H1 (cell line): ENCODE measurements around the gene TMEM117. TPM values are rescaled to one million over a fixed set of nuclear protein-coding genes. Genes with fewer than 3 reads are reported as not detected.

Experiments
- CTCF ChIA-PET: fragments of 300-600 bp; sonication (Branson Sonifier 250); formaldehyde crosslinking; loops from one replicate; lab custom pipeline; 2021; ENCODE audit not compliant: partially characterized antibody; lab: Charles Lee
- POLR2A ChIA-PET: fragments of 300-600 bp; sonication (Branson Sonifier 250); formaldehyde crosslinking; loops from one replicate; lab custom pipeline; 2021; ENCODE audit warnings: inconsistent platforms; ENCODE audit not compliant: partially characterized antibody; lab: Charles Lee
- DNase-seq, 2 experiments: peaks; one replicate each; pipeline versions ENCODE4 v3.0.0 to v3.0.0-alpha.2; 2010 to 2022; ENCODE audit warnings: low spot score in 2 of 2, low read depth in 1 of 2, mixed read lengths in 1 of 2
- FAIRE-seq: peaks from 2 replicates; lab custom pipeline; 2011; peaks lifted over from hg19 to GRCh38; lab: Jason Lieb, UNC
- H2AFZ ChIP-seq: 2 replicates; pipeline ENCODE4 v1.8.1; 2012; ENCODE audit warnings: low read length, inconsistent platforms
- H2AK5ac ChIP-seq: 2 replicates; pipeline ENCODE4 v1.6.1; 2013; ENCODE audit warnings: low read depth, low read length
- H2BK120ac ChIP-seq: replicated peaks from 2 replicates; pipeline ENCODE3; 2013; ENCODE audit warnings: low read depth, low read length, inconsistent platforms
- H2BK12ac ChIP-seq: 2 replicates; pipeline ENCODE4 v1.6.1; 2013; ENCODE audit warnings: low read depth, low read length
- H2BK15ac ChIP-seq: 2 replicates; pipeline ENCODE4 v1.6.1; 2013; ENCODE audit warnings: low read length
- H2BK20ac ChIP-seq: 2 replicates; pipeline ENCODE4 v1.6.1; 2013; ENCODE audit warnings: low read length
- H2BK5ac ChIP-seq: 2 replicates; pipeline ENCODE4 v1.6.1; 2013; ENCODE audit warnings: low read depth, low read length
- H3K14ac ChIP-seq: 2 replicates; pipeline ENCODE4 v1.6.1; 2013; ENCODE audit warnings: inconsistent platforms; ENCODE audit not compliant: insufficient read length
- H3K18ac ChIP-seq: 2 replicates; pipeline ENCODE4 v1.6.1; 2013; ENCODE audit warnings: low read length; ENCODE audit errors: extremely low read depth
- H3K23ac ChIP-seq: 2 replicates; pipeline ENCODE4 v1.6.1; 2013; ENCODE audit warnings: inconsistent platforms; ENCODE audit not compliant: insufficient read length
- H3K23me2 ChIP-seq: 2 replicates; pipeline ENCODE4 v1.6.1; 2013; ENCODE audit warnings: low read depth, low read length
- H3K27ac ChIP-seq: 2 replicates; pipeline ENCODE4 v1.6.1; 2011; ENCODE audit warnings: low read depth, low read length, inconsistent platforms
- H3K27me3 ChIP-seq, 4 experiments: replicated peaks in 1 of 4; 1 replicate in 1 of 4; 2 replicates in 3 of 4; pipeline versions ENCODE4 v1.6.1 to v1.8.1; 2011 to 2013; ENCODE audit warnings: low read length in 3 of 4, mild to moderate bottlenecking in 3 of 4, inconsistent platforms in 2 of 4, mixed read lengths in 2 of 4, moderate library complexity in 1 of 4; ENCODE audit not compliant: control insufficient read depth in 3 of 4, insufficient read depth in 3 of 4; ENCODE audit errors: extremely low read depth in 1 of 4
- H3K36me3 ChIP-seq, 4 experiments: 2 replicates each; pipeline versions ENCODE4 v1.6.1 to v1.8.1; 2011 to 2013; ENCODE audit warnings: mild to moderate bottlenecking in 4 of 4, low read length in 3 of 4, moderate library complexity in 2 of 4, control low read depth in 1 of 4, inconsistent platforms in 1 of 4; ENCODE audit not compliant: insufficient read depth in 4 of 4, control insufficient read depth in 2 of 4
- H3K4ac ChIP-seq: replicated peaks from 2 replicates; pipeline ENCODE3; 2013; ENCODE audit warnings: low read length, low read depth, mixed read lengths, inconsistent platforms; ENCODE audit not compliant: insufficient read length
- H3K4me1 ChIP-seq, 4 experiments: replicated peaks in 1 of 4; 1 replicate in 1 of 4; 2 replicates in 3 of 4; pipeline versions ENCODE4 v1.6.1 to v1.8.1; 2011 to 2013; ENCODE audit warnings: low read length in 3 of 4, inconsistent platforms in 2 of 4, mixed read lengths in 1 of 4; ENCODE audit not compliant: insufficient read depth in 4 of 4, control insufficient read depth in 3 of 4
- H3K4me2 ChIP-seq, 2 experiments: 2 replicates each; pipeline versions ENCODE4 v1.6.1 to v1.8.1; 2011 to 2013; ENCODE audit warnings: low read depth in 2 of 2, low read length in 2 of 2, control low read depth in 1 of 2, inconsistent platforms in 1 of 2, mild to moderate bottlenecking in 1 of 2; ENCODE audit not compliant: insufficient read depth in 1 of 2
- H3K4me3 ChIP-seq, 4 experiments: fragments of 200-600, 300-600 bp in 1 of 4; sonication (generic), shearing (Covaris generic), sonication (Bioruptor Twin) in 1 of 4; 2 replicates each; pipeline versions ENCODE4 v1.5.1 to v1.8.1; 2011 to 2016; ENCODE audit warnings: low read length in 4 of 4, low read depth in 3 of 4, control low read depth in 2 of 4, inconsistent platforms in 2 of 4, mild to moderate bottlenecking in 2 of 4, mixed read lengths in 1 of 4, moderate library complexity in 1 of 4; ENCODE audit not compliant: insufficient read depth in 2 of 4; ENCODE audit errors: extremely low read depth in 1 of 4
- H3K56ac ChIP-seq: replicated peaks from 2 replicates; pipeline ENCODE3; 2013; ENCODE audit warnings: low read depth, mild to moderate bottlenecking, mixed read lengths, low read length, inconsistent platforms; ENCODE audit not compliant: insufficient read length
- H3K79me1 ChIP-seq: 2 replicates; pipeline ENCODE4 v1.6.1; 2013; ENCODE audit warnings: low read depth, low read length, control low read depth
- H3K79me2 ChIP-seq, 2 experiments: 2 replicates each; pipeline versions ENCODE4 v1.6.1 to v1.8.1; 2012 to 2013; ENCODE audit warnings: low read length in 2 of 2, mild to moderate bottlenecking in 2 of 2, inconsistent platforms in 1 of 2; ENCODE audit not compliant: insufficient read depth in 2 of 2, control insufficient read depth in 1 of 2
- H3K9ac ChIP-seq, 4 experiments: replicated peaks in 1 of 4; 1 replicate in 1 of 4; 2 replicates in 3 of 4; pipeline versions ENCODE4 v1.6.1 to v1.8.1; 2011 to 2013; ENCODE audit warnings: low read depth in 3 of 4, low read length in 3 of 4, control low read depth in 2 of 4, mild to moderate bottlenecking in 2 of 4, moderate library complexity in 2 of 4, inconsistent platforms in 1 of 4; ENCODE audit errors: extremely low read depth in 1 of 4
- H3K9me3 ChIP-seq, 2 experiments: 2 replicates each; pipeline versions ENCODE4 v1.6.1 to v1.8.1; 2012 to 2013; ENCODE audit warnings: mild to moderate bottlenecking in 2 of 2, moderate library complexity in 2 of 2, control low read depth in 1 of 2, inconsistent platforms in 1 of 2, low read depth in 1 of 2, low read length in 1 of 2, mixed read lengths in 1 of 2; ENCODE audit not compliant: insufficient read depth in 2 of 2
- H4K20me1 ChIP-seq, 2 experiments: replicated peaks in 1 of 2; 2 replicates each; pipeline versions ENCODE3 to v1.8.1; 2011 to 2013; ENCODE audit warnings: inconsistent platforms in 2 of 2, low read length in 2 of 2, mild to moderate bottlenecking in 1 of 2; ENCODE audit not compliant: insufficient read depth in 2 of 2, control insufficient read depth in 1 of 2
- H4K5ac ChIP-seq: 2 replicates; pipeline ENCODE4 v1.6.1; 2013; ENCODE audit warnings: low read length, low read depth, mixed read lengths, inconsistent platforms; ENCODE audit not compliant: insufficient read length
- H4K8ac ChIP-seq: 2 replicates; pipeline ENCODE4 v1.8.0; 2013; ENCODE audit warnings: mild to moderate bottlenecking, moderate library complexity, low read length, inconsistent platforms; ENCODE audit not compliant: insufficient read depth; ENCODE audit errors: extremely low read depth
- H4K91ac ChIP-seq: replicated peaks from 2 replicates; pipeline ENCODE3; 2013; ENCODE audit warnings: low read length, mixed read lengths, inconsistent platforms; ENCODE audit not compliant: insufficient read length
- CEBPB ChIP-seq: IDR thresholded peaks from 2 replicates; pipeline ENCODE4 v1.6.1; 2012; ENCODE audit warnings: low read depth, low read length
- CHD1 ChIP-seq: IDR thresholded peaks from 2 replicates; pipeline ENCODE4 v1.6.1; 2012; ENCODE audit warnings: low read depth, low read length, improper control_type of control experiment
- GTF2F1 ChIP-seq: IDR thresholded peaks from 2 replicates; pipeline ENCODE4 v1.6.1; 2012; ENCODE audit warnings: low read depth, low read length, improper control_type of control experiment, borderline replicate concordance
- POLR2A ChIP-seq, 2 experiments: IDR thresholded peaks; 1 replicate in 1 of 2; 2 replicates in 1 of 2; pipeline ENCODE4 v1.6.1; 2011; ENCODE audit warnings: low read depth in 2 of 2, low read length in 2 of 2, mild to moderate bottlenecking in 2 of 2; ENCODE audit errors: control extremely low read depth in 1 of 2
- WGBS, 2 experiments: shearing (Covaris generic) in 1 of 2; methylation state at CpG; one replicate each; pipeline versions ENCODE4 v1.1.6 to v1.1.7; 2013 to 2015; ENCODE audit warnings: low lambda C conversion rate in 2 of 2, mixed read lengths in 2 of 2, inconsistent platforms in 1 of 2, low coverage in 1 of 2, missing lambda C conversion rate in 1 of 2; ENCODE audit not compliant: insufficient replicate concordance in 2 of 2, insufficient coverage in 1 of 2, insufficient read length in 1 of 2; ENCODE audit errors: extremely low coverage in 1 of 2, missing lambda C conversion rate in 1 of 2; 5-methylcytosine and 5-hydroxymethylcytosine counted together
- polyA plus RNA-seq, 7 experiments: library from polyadenylated mRNA; depleted of rRNA in 3 of 7; stranded (reverse) in 5 of 7; unstranded in 2 of 7; fragments of >200 nt in 5 of 7; fragments of 200-250 nt in 2 of 7; gene quantifications; 1 replicate in 5 of 7; 2 replicates in 1 of 7; 4 replicates in 1 of 7; pipeline versions ENCODE4 v1.2.1 to v1.2.3, GENCODE V29; 2011 to 2013; ENCODE audit warnings: missing spikeins in 2 of 7, mixed read lengths in 2 of 7
- total RNA-seq: library from RNA; stranded (reverse); fragmentation: NEBNext Ultra II Directional; extraction: Animal tissue kit (Norgen Biotek cat#: 25700); gene quantifications from 2 replicates; pipeline ENCODE4 v1.2.1, GENCODE V29; 2021
- TF ChIP-seq, protein P1 (sequence below): IDR thresholded peaks from 2 replicates; pipeline ENCODE4 v1.6.1; 2012; ENCODE audit warnings: low read length, inconsistent platforms

Gene TMEM117
- total and polyA plus RNA-seq, 2 of the 8 experiments (the other 6 are each of a cell fraction or from before 2014, with no cell fraction given), result 0.80 to 1.4 TPM

DNA sequence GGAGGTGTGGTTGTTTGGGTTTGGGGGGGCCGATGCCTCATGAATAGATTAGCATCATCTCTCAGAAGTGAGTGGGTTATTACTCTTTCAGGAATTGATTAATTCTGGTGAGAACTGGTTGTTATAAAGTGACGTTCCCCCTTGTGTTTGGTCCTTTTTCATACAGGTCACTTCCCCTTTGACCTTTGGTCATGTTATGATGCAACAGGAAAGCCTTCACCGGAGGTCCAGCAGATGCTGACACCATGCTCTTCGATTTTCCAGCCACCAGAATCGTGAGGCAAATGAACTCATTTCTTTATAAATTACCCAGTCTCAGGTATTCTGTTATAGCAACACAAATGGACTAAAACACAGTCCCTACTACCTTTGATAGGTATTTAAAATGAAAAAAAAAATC, 600.9 kb downstream of the TMEM117 start:
- H4K91ac ChIP-seq, result no peak overlapping the region
- no peak overlapping the region for H2BK20ac ChIP-seq
- H3K4ac ChIP-seq, result no peak overlapping the region
- no peak for DNase-seq
- H2AK5ac ChIP-seq, result no peak overlapping the region
- H3K79me1 ChIP-seq, result no peaks in the 10 kb centered on the region
- no peaks in the 10 kb centered on the region for H3K79me2 ChIP-seq
- no peak overlapping the region for H3K4me3 ChIP-seq
- WGBS, 2 experiments, result 91% methylated on average over 5 of the region's 5 CpGs; no CpG with 5 or more reads in 1 of the 2 experiments
- H3K18ac ChIP-seq, result no peak overlapping the region
- H2AFZ ChIP-seq, result no peak overlapping the region
- H4K8ac ChIP-seq, result no peak overlapping the region
- POLR2A ChIA-PET, result interaction anchor here (0.7 kb wide), 1 partner anchor 85 kb away, joined by 4 read pairs; no protein-coding TSS in a partner anchor
- no peak overlapping the region for H3K14ac ChIP-seq
- peaks cover 0 to 2% of the 10 kb centered on the region in 2 experiments; a peak in 1 of 4 replicates for H3K9me3 ChIP-seq
- H2BK120ac ChIP-seq, result no peak overlapping the region
- H3K23ac ChIP-seq, result no peak overlapping the region
- H2BK12ac ChIP-seq, result no peak overlapping the region
- no peak overlapping the region for H3K9ac ChIP-seq
- no peaks in the 10 kb centered on the region for H4K20me1 ChIP-seq
- no peak overlapping the region for H3K4me2 ChIP-seq
- H2BK5ac ChIP-seq, result no peak overlapping the region
- H3K23me2 ChIP-seq, result no peaks in the 10 kb centered on the region
- H3K4me1 ChIP-seq, result no peaks in the 10 kb centered on the region
- H3K27ac ChIP-seq, result no peak overlapping the region
- no peak overlapping the region for H4K5ac ChIP-seq
- CTCF ChIA-PET, result no interaction called here
- H2BK15ac ChIP-seq, result no peak overlapping the region
- no peak for FAIRE-seq
- no peaks in the 10 kb centered on the region for H3K27me3 ChIP-seq
- H3K56ac ChIP-seq, result no peak overlapping the region
- H3K36me3 ChIP-seq, result no peaks in the 10 kb centered on the region
- TF ChIP-seq POLR2A (IDR thresholded peaks at IDR 0.05; ENCODE audit: control extremely low read depth in 1 of 2, low read depth in 2 of 2, low read length in 2 of 2) (no peak), CHD1 (no peak), GTF2F1 (no peak), CEBPB (no peak)
- TF ChIP-seq, protein P1, sequence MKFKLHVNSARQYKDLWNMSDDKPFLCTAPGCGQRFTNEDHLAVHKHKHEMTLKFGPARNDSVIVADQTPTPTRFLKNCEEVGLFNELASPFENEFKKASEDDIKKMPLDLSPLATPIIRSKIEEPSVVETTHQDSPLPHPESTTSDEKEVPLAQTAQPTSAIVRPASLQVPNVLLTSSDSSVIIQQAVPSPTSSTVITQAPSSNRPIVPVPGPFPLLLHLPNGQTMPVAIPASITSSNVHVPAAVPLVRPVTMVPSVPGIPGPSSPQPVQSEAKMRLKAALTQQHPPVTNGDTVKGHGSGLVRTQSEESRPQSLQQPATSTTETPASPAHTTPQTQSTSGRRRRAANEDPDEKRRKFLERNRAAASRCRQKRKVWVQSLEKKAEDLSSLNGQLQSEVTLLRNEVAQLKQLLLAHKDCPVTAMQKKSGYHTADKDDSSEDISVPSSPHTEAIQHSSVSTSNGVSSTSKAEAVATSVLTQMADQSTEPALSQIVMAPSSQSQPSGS, result no peak
